HEK293 (cell line): ENCODE measurements around the gene ELMO1.

ENCODE experiments used
- CTCF ChIA-PET: fragments of 350-600 bp; formaldehyde crosslinking; extraction: SDS; loops from one replicate; lab custom pipeline; 2021; ENCODE audit warnings: antibody characterized with exemption; lab: Yijun Ruan, JAX
- POLR2A ChIA-PET: fragments of 300-600 bp; formaldehyde crosslinking; extraction: SDS; loops from one replicate; lab custom pipeline; 2020; ENCODE audit warnings: antibody characterized with exemption, inconsistent platforms; lab: Yijun Ruan, JAX
- H3K27ac ChIP-seq: fragments of 200-500 bp; sonication (Bioruptor generic); 2 replicates; pipeline ENCODE4 v1.5.1; 2014; ENCODE audit warnings: low read depth, low read length, control low read depth, inconsistent platforms; ENCODE audit errors: extremely low read depth
- H3K36me3 ChIP-seq, 2 experiments: fragments of 200-500 bp in 1 of 2; sonication (Bioruptor generic) in 1 of 2; 1 replicate in 1 of 2; 2 replicates in 1 of 2; pipeline ENCODE4 v1.5.1; 2014 to 2017; ENCODE audit warnings: inconsistent platforms in 2 of 2, low read length in 2 of 2; ENCODE audit not compliant: control insufficient read depth in 2 of 2, insufficient read depth in 1 of 2
- H3K4me1 ChIP-seq: fragments of 200-500 bp; sonication (Bioruptor generic); 2 replicates; pipeline ENCODE4 v1.5.1; 2014; ENCODE audit warnings: mild to moderate bottlenecking, low read length, inconsistent platforms; ENCODE audit not compliant: control insufficient read depth, insufficient read depth
- H3K4me3 ChIP-seq: 2 replicates; pipeline ENCODE4 v1.5.1; 2011; ENCODE audit warnings: low read depth, mild to moderate bottlenecking, control low read depth, low read length, moderate library complexity
- H3K9me3 ChIP-seq: fragments of 200-500 bp; sonication (Bioruptor generic); 2 replicates; pipeline ENCODE4 v1.5.1; 2014; ENCODE audit warnings: low read depth, low read length, inconsistent platforms; ENCODE audit not compliant: control insufficient read depth, insufficient read depth
- HOXA7 ChIP-seq: sonication (generic); formaldehyde crosslinking; IDR thresholded peaks from 2 replicates; pipeline ENCODE4 v1.8.1; 2022; ENCODE audit warnings: missing genetic modification reagents, borderline replicate concordance
- MYNN ChIP-seq: fragments of 450-650 bp; formaldehyde crosslinking; IDR thresholded peaks from 2 replicates; pipeline ENCODE4 v1.5.1; 2016; ENCODE audit warnings: missing biosample characterization, missing genetic modification characterization, borderline replicate concordance
- PATZ1 ChIP-seq: fragments of 450-650 bp; formaldehyde crosslinking; IDR thresholded peaks from 2 replicates; pipeline ENCODE4 v1.5.1; 2016; ENCODE audit warnings: missing biosample characterization, missing genetic modification characterization
- WT1 ChIP-seq: fragments of 450-650 bp; formaldehyde crosslinking; IDR thresholded peaks from 2 replicates; pipeline ENCODE4 v1.5.1; 2016; ENCODE audit warnings: missing biosample characterization, missing genetic modification characterization
- ZBTB49 ChIP-seq: fragments of 450-650 bp; formaldehyde crosslinking; IDR thresholded peaks from 2 replicates; pipeline ENCODE4 v1.5.1; 2016; ENCODE audit warnings: missing biosample characterization, missing genetic modification characterization, low read depth
- ZNF10 ChIP-seq: fragments of 450-650 bp; formaldehyde crosslinking; IDR thresholded peaks from 2 replicates; pipeline ENCODE4 v1.5.1; 2017; ENCODE audit warnings: missing biosample characterization, missing genetic modification characterization
- ZNF175 ChIP-seq: fragments of 450-650 bp; formaldehyde crosslinking; IDR thresholded peaks from 2 replicates; pipeline ENCODE4 v1.5.1; 2016; ENCODE audit warnings: missing biosample characterization, missing genetic modification characterization
- ZNF184 ChIP-seq: fragments of 450-650 bp; IDR thresholded peaks from 2 replicates; pipeline ENCODE4 v1.5.1; 2018; ENCODE audit warnings: missing biosample characterization, mild to moderate bottlenecking, missing genetic modification characterization
- ZNF549 ChIP-seq: fragments of 450-650 bp; IDR thresholded peaks from 2 replicates; pipeline ENCODE4 v1.5.1; 2018; ENCODE audit warnings: missing biosample characterization, missing genetic modification characterization, mild to moderate bottlenecking, inconsistent platforms, moderate library complexity
- ZNF571 ChIP-seq: fragments of 450-650 bp; formaldehyde crosslinking; IDR thresholded peaks from 2 replicates; pipeline ENCODE4 v1.5.0; 2017; ENCODE audit warnings: missing biosample characterization, missing genetic modification characterization
- ZNF626 ChIP-seq: fragments of 450-650 bp; sonication (Bioruptor Pico); formaldehyde crosslinking; IDR thresholded peaks from 2 replicates; pipeline ENCODE4 v1.5.1; 2018; ENCODE audit warnings: missing biosample characterization, missing genetic modification characterization, inconsistent platforms
- TF ChIP-seq, protein P1 (sequence below): fragments of 450-650 bp; formaldehyde crosslinking; IDR thresholded peaks from 2 replicates; pipeline ENCODE4 v1.5.1; 2016; ENCODE audit warnings: missing biosample characterization, missing genetic modification characterization, borderline replicate concordance

ELMO1 gene

GRCh38 chr7:37418381-37418780 is 30.3 kb downstream of the ELMO1 start:
- H3K9me3 ChIP-seq: no peaks in the 10 kb centered on the region
- ChIA-PET POLR2A (no interaction called here), CTCF (interaction anchor here (0.9 kb wide), 1 partner anchor 77 kb away, joined by 5 read pairs; no protein-coding TSS in a partner anchor)
- TF ChIP-seq PATZ1: no peak
- H3K36me3 ChIP-seq: no peaks in the 10 kb centered on the region
- H3K4me1 ChIP-seq: no peaks in the 10 kb centered on the region
- no peak overlapping the region for H3K4me3 ChIP-seq
- H3K27ac ChIP-seq: no peak overlapping the region

GRCh38 chr7:37417107-37417474 is 31.6 kb downstream of the ELMO1 start:
- H3K4me1 ChIP-seq: no peaks in the 10 kb centered on the region
- POLR2A ChIA-PET: no interaction called here
- CTCF ChIA-PET: no interaction called here
- no peak for TF ChIP-seq MYNN (tag by site-specific recombination)
- no peak for TF ChIP-seq ZNF184 (tag by site-specific recombination)
- TF ChIP-seq HOXA7 (CRISPR knock-in tag): no peak
- TF ChIP-seq ZNF626 (tag by site-specific recombination): no peak
- TF ChIP-seq, protein P1, sequence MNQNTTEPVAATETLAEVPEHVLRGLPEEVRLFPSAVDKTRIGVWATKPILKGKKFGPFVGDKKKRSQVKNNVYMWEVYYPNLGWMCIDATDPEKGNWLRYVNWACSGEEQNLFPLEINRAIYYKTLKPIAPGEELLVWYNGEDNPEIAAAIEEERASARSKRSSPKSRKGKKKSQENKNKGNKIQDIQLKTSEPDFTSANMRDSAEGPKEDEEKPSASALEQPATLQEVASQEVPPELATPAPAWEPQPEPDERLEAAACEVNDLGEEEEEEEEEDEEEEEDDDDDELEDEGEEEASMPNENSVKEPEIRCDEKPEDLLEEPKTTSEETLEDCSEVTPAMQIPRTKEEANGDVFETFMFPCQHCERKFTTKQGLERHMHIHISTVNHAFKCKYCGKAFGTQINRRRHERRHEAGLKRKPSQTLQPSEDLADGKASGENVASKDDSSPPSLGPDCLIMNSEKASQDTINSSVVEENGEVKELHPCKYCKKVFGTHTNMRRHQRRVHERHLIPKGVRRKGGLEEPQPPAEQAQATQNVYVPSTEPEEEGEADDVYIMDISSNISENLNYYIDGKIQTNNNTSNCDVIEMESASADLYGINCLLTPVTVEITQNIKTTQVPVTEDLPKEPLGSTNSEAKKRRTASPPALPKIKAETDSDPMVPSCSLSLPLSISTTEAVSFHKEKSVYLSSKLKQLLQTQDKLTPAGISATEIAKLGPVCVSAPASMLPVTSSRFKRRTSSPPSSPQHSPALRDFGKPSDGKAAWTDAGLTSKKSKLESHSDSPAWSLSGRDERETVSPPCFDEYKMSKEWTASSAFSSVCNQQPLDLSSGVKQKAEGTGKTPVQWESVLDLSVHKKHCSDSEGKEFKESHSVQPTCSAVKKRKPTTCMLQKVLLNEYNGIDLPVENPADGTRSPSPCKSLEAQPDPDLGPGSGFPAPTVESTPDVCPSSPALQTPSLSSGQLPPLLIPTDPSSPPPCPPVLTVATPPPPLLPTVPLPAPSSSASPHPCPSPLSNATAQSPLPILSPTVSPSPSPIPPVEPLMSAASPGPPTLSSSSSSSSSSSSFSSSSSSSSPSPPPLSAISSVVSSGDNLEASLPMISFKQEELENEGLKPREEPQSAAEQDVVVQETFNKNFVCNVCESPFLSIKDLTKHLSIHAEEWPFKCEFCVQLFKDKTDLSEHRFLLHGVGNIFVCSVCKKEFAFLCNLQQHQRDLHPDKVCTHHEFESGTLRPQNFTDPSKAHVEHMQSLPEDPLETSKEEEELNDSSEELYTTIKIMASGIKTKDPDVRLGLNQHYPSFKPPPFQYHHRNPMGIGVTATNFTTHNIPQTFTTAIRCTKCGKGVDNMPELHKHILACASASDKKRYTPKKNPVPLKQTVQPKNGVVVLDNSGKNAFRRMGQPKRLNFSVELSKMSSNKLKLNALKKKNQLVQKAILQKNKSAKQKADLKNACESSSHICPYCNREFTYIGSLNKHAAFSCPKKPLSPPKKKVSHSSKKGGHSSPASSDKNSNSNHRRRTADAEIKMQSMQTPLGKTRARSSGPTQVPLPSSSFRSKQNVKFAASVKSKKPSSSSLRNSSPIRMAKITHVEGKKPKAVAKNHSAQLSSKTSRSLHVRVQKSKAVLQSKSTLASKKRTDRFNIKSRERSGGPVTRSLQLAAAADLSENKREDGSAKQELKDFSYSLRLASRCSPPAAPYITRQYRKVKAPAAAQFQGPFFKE (tag by site-specific recombination): no peak
- TF ChIP-seq ZNF10 (tag by site-specific recombination): no peak
- TF ChIP-seq WT1 (tag by site-specific recombination): no peak
- no peak for TF ChIP-seq ZNF549
- no peak for TF ChIP-seq ZNF571 (tag by site-specific recombination)
- no peak for TF ChIP-seq ZNF175 (tag by site-specific recombination)
- TF ChIP-seq ZBTB49 (tag by site-specific recombination): no peak
- H3K9me3 ChIP-seq: no peaks in the 10 kb centered on the region
- no peak overlapping the region for H3K27ac ChIP-seq
- H3K4me3 ChIP-seq: no peak overlapping the region
- H3K36me3 ChIP-seq: no peaks in the 10 kb centered on the region
